ENCODE results near the gene MAMLD1. TPM values are rescaled to one million over a fixed set of nuclear protein-coding genes. Genes with fewer than 3 reads are reported as not detected.

MAMLD1 gene
- total and polyA plus RNA-seq, 2 donors (not counting 3 experiments of a cell fraction or from before 2014, with no cell fraction given): 2.5 to 5.6 TPM

- Histone ChIP-seq H3K9ac (replicated peaks; ENCODE audit: extremely low read depth, insufficient read depth, low read length) (no peak overlapping the region), H3K9me1 (replicated peaks; ENCODE audit: control insufficient read depth, extremely low read depth, insufficient read depth, low read length) (no peaks in the 10 kb centered on the region), H3K4me3 (replicated peaks in 1 of 3; ENCODE audit: insufficient read depth in 1 of 3, low read depth in 1 of 3, low read length in 3 of 3) (no peak overlapping the region), H3K4me1 (ENCODE audit: control insufficient read depth, extremely low read depth, insufficient read depth, low read length) (no peaks in the 10 kb centered on the region), H3K9me3 (replicated peaks; ENCODE audit: control insufficient read depth, insufficient read depth, low read length) (no peaks in the 10 kb centered on the region), H3K79me2 (ENCODE audit: control insufficient read depth, insufficient read depth, low read length) (no peaks in the 10 kb centered on the region), H3K36me3 (ENCODE audit: control insufficient read depth in 2 of 2, extremely low read depth in 1 of 2, insufficient read depth in 2 of 2, low read length in 2 of 2) (no peaks in the 10 kb centered on the region), H3K27me3 (ENCODE audit: control insufficient read depth in 2 of 2, insufficient read depth in 2 of 2, low read length in 2 of 2) (peaks cover 2% of the 10 kb centered on the region in 2 experiments), H4K20me1 (replicated peaks; ENCODE audit: control insufficient read depth, extremely low read depth, insufficient read depth, low read length) (no peaks in the 10 kb centered on the region), H2AFZ (ENCODE audit: low read depth, low read length) (no peak overlapping the region), H3K27ac (ENCODE audit: insufficient read depth, low read depth, low read length) (no peak overlapping the region), H3K4me2 (ENCODE audit: insufficient read depth, low read length) (no peak overlapping the region)
- ChIA-PET CTCF (no interaction called here), POLR2A (no interaction called here)
- DNase-seq (ENCODE audit: low read depth, low spot score) (no peak), FAIRE-seq (no peak)
- TF ChIP-seq JUN (IDR thresholded peaks at IDR 0.05; ENCODE audit: borderline replicate concordance, insufficient read depth, insufficient read length, low read depth): no peak
- no peak for TF ChIP-seq MYC (IDR thresholded peaks at IDR 0.05; ENCODE audit: low read depth, low read length)
- TF ChIP-seq POLR2A (IDR thresholded peaks at IDR 0.05; ENCODE audit: low read depth, low read length): no peak
- dilution Hi-C loops (cut with MboI; ENCODE audit: extremely low pct_ligation_motif_present, low sequenced_read_pairs) (no loop called here), intact Hi-C loops (cut with micrococcal nuclease) (no loop called here)
- BruUV-seq (replicated peaks): no TSS peak
These were observed 11.0 kb upstream of the MAMLD1 start for GRCh38 chrX:150352114-150352513.

GRCh38 chrX:150352581-150352980 is 10.5 kb upstream of the MAMLD1 start:
- Histone ChIP-seq H3K9me1 (replicated peaks; ENCODE audit: control insufficient read depth, extremely low read depth, insufficient read depth, low read length) (no peaks in the 10 kb centered on the region), H2AFZ (ENCODE audit: low read depth, low read length) (no peak overlapping the region), H4K20me1 (replicated peaks; ENCODE audit: control insufficient read depth, extremely low read depth, insufficient read depth, low read length) (no peaks in the 10 kb centered on the region), H3K9me3 (replicated peaks; ENCODE audit: control insufficient read depth, insufficient read depth, low read length) (no peaks in the 10 kb centered on the region), H3K9ac (replicated peaks; ENCODE audit: extremely low read depth, insufficient read depth, low read length) (no peak overlapping the region), H3K79me2 (ENCODE audit: control insufficient read depth, insufficient read depth, low read length) (no peaks in the 10 kb centered on the region), H3K27ac (ENCODE audit: insufficient read depth, low read depth, low read length) (no peak overlapping the region), H3K4me2 (ENCODE audit: insufficient read depth, low read length) (no peak overlapping the region), H3K36me3 (ENCODE audit: control insufficient read depth in 2 of 2, extremely low read depth in 1 of 2, insufficient read depth in 2 of 2, low read length in 2 of 2) (no peaks in the 10 kb centered on the region), H3K27me3 (ENCODE audit: control insufficient read depth in 2 of 2, insufficient read depth in 2 of 2, low read length in 2 of 2) (peaks cover 2% of the 10 kb centered on the region in 2 experiments), H3K4me1 (ENCODE audit: control insufficient read depth, extremely low read depth, insufficient read depth, low read length) (no peaks in the 10 kb centered on the region), H3K4me3 (replicated peaks in 1 of 3; ENCODE audit: insufficient read depth in 1 of 3, low read depth in 1 of 3, low read length in 3 of 3) (no peak overlapping the region)
- no peak for TF ChIP-seq MYC (IDR thresholded peaks at IDR 0.05; ENCODE audit: low read depth, low read length)
- TF ChIP-seq FOS (IDR thresholded peaks at IDR 0.05; ENCODE audit: borderline replicate concordance, insufficient read depth, low read length): no peak
- no peak for TF ChIP-seq CTCF (IDR thresholded peaks at IDR 0.05; ENCODE audit: extremely low read depth in 1 of 2, insufficient read depth in 1 of 2, low read depth in 1 of 2, low read length in 2 of 2)
- no peak for TF ChIP-seq POLR2A (IDR thresholded peaks at IDR 0.05; ENCODE audit: low read depth, low read length)
- TF ChIP-seq POLR2AphosphoS5 (IDR thresholded peaks at IDR 0.05; ENCODE audit: insufficient read depth, low read depth, low read length): no peak
- no peak for TF ChIP-seq GATA2 (IDR thresholded peaks at IDR 0.05; ENCODE audit: insufficient read depth, insufficient read length, low read depth, low read length)
- TF ChIP-seq MAX (IDR thresholded peaks at IDR 0.05; ENCODE audit: insufficient read depth, insufficient read length): no peak
- TF ChIP-seq EZH2 (IDR thresholded peaks at IDR 0.05; ENCODE audit: borderline replicate concordance, low read depth, low read length, severe bottlenecking): no peak
- TF ChIP-seq JUN (IDR thresholded peaks at IDR 0.05; ENCODE audit: borderline replicate concordance, insufficient read depth, insufficient read length, low read depth): no peak
- FAIRE-seq (no peak), DNase-seq (ENCODE audit: low read depth, low spot score) (no peak)
- no TSS peak for BruUV-seq (replicated peaks)
- ChIA-PET POLR2A (no interaction called here), CTCF (no interaction called here)
- dilution Hi-C loops (cut with MboI; ENCODE audit: extremely low pct_ligation_motif_present, low sequenced_read_pairs): no loop called here
- intact Hi-C loops (cut with micrococcal nuclease): no loop called here

Data from endothelial cell of umbilical vein (primary cell).